Measurements from ENCODE around the gene CLPSL1. TPM values are rescaled to one million over a fixed set of nuclear protein-coding genes. Genes with fewer than 3 reads are reported as not detected.

The CLPSL1 gene
- total and polyA plus RNA-seq, 2 of the 8 experiments (the other 6 are each of a cell fraction or from before 2014, with no cell fraction given) = not detected

GRCh38 chr6:35776364-35777215 lies 4.2 kb upstream of the CLPSL1 start, which contains the start of gene CLPSL2 (continued):
- TF ChIP-seq ZNF274 (IDR thresholded peaks at IDR 0.05; ENCODE audit: borderline replicate concordance, extremely low read depth, low read length) = no peak
- peak; percentile 49 for TF ChIP-seq ASH2L (IDR thresholded peaks at IDR 0.05; ENCODE audit: low read length)
- no peak for TF ChIP-seq NRF1 (IDR thresholded peaks at IDR 0.05; ENCODE audit: low read depth, low read length)
- TF ChIP-seq CBX8 (IDR thresholded peaks at IDR 0.05; ENCODE audit: borderline replicate concordance, low read depth, low read length) = no peak
- no peak for TF ChIP-seq SIX5 (IDR thresholded peaks at IDR 0.05; ENCODE audit: low read depth, low read length)
- no peak for TF ChIP-seq CTBP2 (IDR thresholded peaks at IDR 0.05; ENCODE audit: borderline replicate concordance, insufficient read depth, insufficient read length, low read length)
- TF ChIP-seq RFX5 (IDR thresholded peaks at IDR 0.05; ENCODE audit: borderline replicate concordance, low read depth, low read length) = no peak
- peak in 1 of 2 experiments; percentile 57; a peak in 1 of 3 replicates for TF ChIP-seq POLR2A (IDR thresholded peaks at IDR 0.05; ENCODE audit: control extremely low read depth in 1 of 2, low read depth in 2 of 2, low read length in 2 of 2)
- TF ChIP-seq CEBPB (IDR thresholded peaks at IDR 0.05; ENCODE audit: low read depth, low read length) = no peak
- no peak for TF ChIP-seq POLR2AphosphoS5 (IDR thresholded peaks at IDR 0.05; ENCODE audit: low read depth, low read length)
- no peak for TF ChIP-seq SRF (IDR thresholded peaks at IDR 0.05; ENCODE audit: low read depth, low read length)
- TF ChIP-seq TAF7 (optimal IDR thresholded peaks at IDR 0.05; ENCODE audit: borderline replicate concordance, low read depth, low read length) = no peak
- TF ChIP-seq POU5F1 (IDR thresholded peaks at IDR 0.05; ENCODE audit: low read depth, low read length) = no peak
- peak; percentile 83 for TF ChIP-seq USF2 (IDR thresholded peaks at IDR 0.05; ENCODE audit: low read length)
